Activated CD4-positive, alpha-beta memory T cell treated with anti-CD3 and anti-CD28 coated beads for 36 hours (primary cell): ENCODE data around the gene GIT2. TPM values are rescaled to one million over a fixed set of nuclear protein-coding genes. Genes with fewer than 3 reads are reported as not detected.
A peak's percentile ranks its signal among the peaks of the same experiment; 100 is the strongest.

Source experiments
- CTCF ChIA-PET: fragments of 350-600 bp; sonication (Branson Sonifier 250); formaldehyde crosslinking; loops from one replicate; lab custom pipeline; 2021; ENCODE audit warnings: antibody characterized with exemption, inconsistent platforms; lab: Charles Lee
- POLR2A ChIA-PET: fragments of 350-600 bp; sonication (Branson Sonifier 250); formaldehyde crosslinking; loops from one replicate; lab custom pipeline; 2021; ENCODE audit warnings: antibody characterized with exemption; lab: Charles Lee
- DNase-seq: peaks from one replicate; pipeline ENCODE4 v3.0.0-alpha.2; 2020
- H3K27ac Mint-ChIP-seq: one replicate; pipeline ENCODE4 v1.8.0; 2021; ENCODE audit warnings: mixed read lengths
- H3K27me3 Mint-ChIP-seq: one replicate; pipeline ENCODE4 v1.8.0; 2021; ENCODE audit warnings: mixed read lengths
- H3K36me3 Mint-ChIP-seq: one replicate; pipeline ENCODE4 v1.8.0; 2021; ENCODE audit warnings: mixed read lengths
- H3K4me1 Mint-ChIP-seq: one replicate; pipeline ENCODE4 v1.8.0; 2021; ENCODE audit warnings: low read depth, mixed read lengths
- H3K4me3 Mint-ChIP-seq: one replicate; pipeline ENCODE4 v1.8.0; 2021; ENCODE audit warnings: mild to moderate bottlenecking, mixed read lengths
- H3K9me3 Mint-ChIP-seq: one replicate; pipeline ENCODE4 v1.8.0; 2021; ENCODE audit warnings: mixed read lengths
- intact Hi-C: fragments of 100-400 bp; cut with micrococcal nuclease; formaldehyde crosslinking; loops from one replicate; pipeline ENCODE4 v1.15.1; 2023
- total RNA-seq, 2 experiments: library from RNA; stranded (reverse); gene quantifications; one replicate each; pipeline ENCODE4 v1.2.3, GENCODE V29; 2021

The GIT2 gene
- total RNA-seq, 2 experiments from 2014 or later, result 52.1 to 56.7 TPM

DNA sequence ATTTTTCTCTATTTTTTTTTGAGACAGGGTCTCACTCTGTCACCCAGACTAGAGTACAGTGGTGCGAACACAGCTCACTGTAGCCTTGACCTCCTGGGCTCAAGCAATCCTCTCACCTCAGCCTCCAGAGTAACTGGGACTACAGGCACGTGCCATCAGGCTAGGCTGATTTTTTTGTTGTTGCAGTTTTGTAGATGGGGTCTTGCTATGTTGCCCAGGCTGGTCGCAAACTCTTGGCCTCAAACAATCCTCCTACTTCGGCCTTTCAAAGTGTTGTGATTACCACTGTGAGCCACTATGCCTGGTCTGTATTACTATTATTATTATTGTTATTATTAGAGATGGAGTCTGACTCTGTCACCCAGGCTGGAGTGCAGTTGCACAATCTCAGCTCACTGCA is 23.3 kb downstream of the GIT2 start:
- Mint-ChIP-seq H3K4me1 (peaks cover 27% of the 10 kb centered on the region), H3K9me3 (peaks cover 6% of the 10 kb centered on the region), H3K4me3 (no peak overlapping the region), H3K27ac (no peak overlapping the region), H3K27me3 (no peaks in the 10 kb centered on the region), H3K36me3 (peaks cover 55% of the 10 kb centered on the region)
- CTCF ChIA-PET, result interaction anchor here (0.6 to 0.9 kb wide), 3 partner anchors 63 to 529 kb away, joined by 3 read pairs; no protein-coding TSS in a partner anchor
- POLR2A ChIA-PET, result interaction anchor here (0.7 to 1.1 kb wide), 4 partner anchors 9 to 27 kb away, joined by 3 to 5 read pairs (median 4); partner anchors contain the start of gene ANKRD13A
- DNase-seq, result no peak
- intact Hi-C loops, result loop anchor here (1.0 to 5.0 kb wide), 2 partner anchors 8 to 34 kb away; no protein-coding TSS in a partner anchor

- ChIA-PET POLR2A (interaction anchor here (1.4 kb wide), 1 partner anchor 24 kb away, joined by 3 read pairs; no protein-coding TSS in a partner anchor), CTCF (no interaction called here)
- H3K9me3 Mint-ChIP-seq, result peaks cover 2% of the 10 kb centered on the region
- H3K27me3 Mint-ChIP-seq, result no peaks in the 10 kb centered on the region
- DNase-seq, result no peak
- intact Hi-C loops, result no loop called here
- peaks cover 28% of the 10 kb centered on the region for H3K4me1 Mint-ChIP-seq
- H3K27ac Mint-ChIP-seq, result no peak overlapping the region
- H3K4me3 Mint-ChIP-seq, result no peak overlapping the region
- H3K36me3 Mint-ChIP-seq, result peaks cover 49% of the 10 kb centered on the region
These were observed 27.4 kb downstream of the GIT2 start for GRCh38 chr12:109968801-109969200.

GRCh38 chr12:109968032-109968420 is 28.1 kb downstream of the GIT2 start:
- no peak overlapping the region for H3K4me3 Mint-ChIP-seq
- no peaks in the 10 kb centered on the region for H3K27me3 Mint-ChIP-seq

DNA sequence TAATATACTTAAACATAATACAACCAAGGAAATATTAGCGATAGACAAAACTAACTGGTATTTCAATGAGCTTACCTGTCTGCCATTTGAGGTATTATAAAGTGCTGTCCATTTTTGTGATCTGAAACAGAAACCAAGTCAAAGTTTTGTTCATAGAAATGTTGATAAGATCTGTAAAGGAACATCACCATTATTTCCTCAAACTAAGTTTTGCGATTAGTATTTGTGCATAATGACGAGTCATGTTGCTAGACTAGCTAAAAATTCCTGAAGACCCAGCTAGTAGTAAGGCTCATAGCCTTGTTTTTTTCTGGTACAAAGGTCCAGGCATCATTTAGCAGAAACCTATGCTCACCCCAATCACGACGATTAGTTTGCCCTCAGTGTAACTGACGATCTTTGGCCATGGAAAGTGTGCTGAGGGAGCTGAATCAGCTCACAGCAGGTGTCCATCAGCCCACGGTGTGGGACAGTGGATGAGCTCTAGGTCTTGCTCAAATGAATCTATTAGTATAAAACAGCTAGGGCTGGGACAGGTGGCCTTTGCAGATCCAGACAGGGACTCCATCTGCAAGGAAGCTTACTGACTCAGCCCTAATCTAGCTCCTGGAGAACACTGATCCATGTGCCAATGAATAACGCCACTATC is 28.7 kb downstream of the GIT2 start:
- Mint-ChIP-seq H3K27me3 (no peaks in the 10 kb centered on the region), H3K4me3 (no peak overlapping the region), H3K36me3 (peaks cover 42% of the 10 kb centered on the region), H3K9me3 (no peaks in the 10 kb centered on the region), H3K27ac (peak overlapping the region; percentile 59), H3K4me1 (peaks cover 25% of the 10 kb centered on the region)
- ChIA-PET POLR2A (interaction anchor here (0.8 to 1.4 kb wide), 4 partner anchors 22 to 37 kb away, joined by 3 to 4 read pairs (median 3); partner anchors contain the start of gene GIT2), CTCF (interaction anchor here (0.5 to 1.3 kb wide), 7 partner anchors 20 to 132 kb away, joined by 3 to 4 read pairs (median 3); no protein-coding TSS in a partner anchor)
- intact Hi-C loops, result no loop called here
- DNase-seq, result no peak

More at GRCh38 chr12:109968032-109968420, 28.1 kb downstream of the GIT2 start:
- Mint-ChIP-seq H3K4me1 (peaks cover 24% of the 10 kb centered on the region), H3K36me3 (peaks cover 43% of the 10 kb centered on the region), H3K9me3 (no peaks in the 10 kb centered on the region), H3K27ac (peak overlapping the region; percentile 59)
- intact Hi-C loops, result no loop called here
- POLR2A ChIA-PET, result interaction anchor here (1.0 to 1.4 kb wide), 2 partner anchors 25 to 28 kb away, joined by 3 to 4 read pairs; partner anchors contain the start of gene GIT2
- CTCF ChIA-PET, result interaction anchor here (0.5 to 1.3 kb wide), 6 partner anchors 20 to 131 kb away, joined by 3 to 4 read pairs (median 4); no protein-coding TSS in a partner anchor
- no peak for DNase-seq

GRCh38 chr12:109966546-109966945 is 29.6 kb downstream of the GIT2 start:
- POLR2A ChIA-PET, result interaction anchor here (1.1 kb wide), 1 partner anchor 23 kb away, joined by 3 read pairs; no protein-coding TSS in a partner anchor
- no peaks in the 10 kb centered on the region for H3K27me3 Mint-ChIP-seq
- H3K9me3 Mint-ChIP-seq, result no peaks in the 10 kb centered on the region
- no peak overlapping the region for H3K27ac Mint-ChIP-seq
- no peak overlapping the region for H3K4me3 Mint-ChIP-seq
- no peak for DNase-seq
- H3K36me3 Mint-ChIP-seq, result peaks cover 38% of the 10 kb centered on the region
- intact Hi-C loops, result no loop called here
- peaks cover 26% of the 10 kb centered on the region for H3K4me1 Mint-ChIP-seq
- CTCF ChIA-PET, result interaction anchor here (1.1 kb wide), 1 partner anchor 58 kb away, joined by 3 read pairs; no protein-coding TSS in a partner anchor

DNA sequence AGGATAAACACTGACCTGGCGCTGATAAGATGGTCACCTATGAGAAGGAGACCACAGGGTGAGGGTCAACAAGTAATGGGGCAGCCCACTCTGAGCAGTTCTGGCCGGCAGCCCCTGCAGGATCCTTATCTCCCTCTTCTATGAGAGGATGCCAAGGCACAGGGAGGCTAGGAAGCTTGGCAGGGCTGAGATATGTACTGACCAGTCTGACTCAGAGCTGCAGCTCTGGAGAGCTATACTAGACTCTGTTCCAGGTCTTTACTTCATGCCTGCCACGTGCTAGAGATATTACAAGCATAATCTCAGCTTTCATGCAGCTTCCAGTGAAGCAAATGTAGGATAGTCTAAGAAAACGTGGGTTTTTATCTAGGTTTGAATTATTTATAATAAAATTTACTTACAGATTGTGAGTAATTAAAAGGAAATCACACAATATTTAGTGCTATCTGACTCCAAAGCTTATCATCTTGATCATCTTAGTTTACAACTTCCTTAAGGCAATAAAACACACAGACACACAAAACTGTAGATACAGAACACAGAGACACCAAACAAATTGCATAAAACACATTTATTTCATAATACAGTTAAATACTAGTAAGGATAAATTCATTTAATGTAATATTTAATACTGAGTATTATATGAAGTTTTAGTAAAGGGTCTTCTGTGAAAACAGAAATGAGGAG is 32.3 kb downstream of the GIT2 start:
- H3K4me1 Mint-ChIP-seq, result peaks cover 22% of the 10 kb centered on the region
- no peak for DNase-seq
- no peak overlapping the region for H3K4me3 Mint-ChIP-seq
- intact Hi-C loops, result no loop called here
- H3K27ac Mint-ChIP-seq, result no peak overlapping the region
- H3K27me3 Mint-ChIP-seq, result no peaks in the 10 kb centered on the region
- H3K36me3 Mint-ChIP-seq, result peaks cover 36% of the 10 kb centered on the region
- no peaks in the 10 kb centered on the region for H3K9me3 Mint-ChIP-seq
- CTCF ChIA-PET, result interaction anchor here (0.7 kb wide), 2 partner anchors 27 to 59 kb away, joined by 3 read pairs; no protein-coding TSS in a partner anchor
- POLR2A ChIA-PET, result interaction anchor here (1.5 kb wide), 1 partner anchor 9 kb away, joined by 4 read pairs; no protein-coding TSS in a partner anchor

DNA sequence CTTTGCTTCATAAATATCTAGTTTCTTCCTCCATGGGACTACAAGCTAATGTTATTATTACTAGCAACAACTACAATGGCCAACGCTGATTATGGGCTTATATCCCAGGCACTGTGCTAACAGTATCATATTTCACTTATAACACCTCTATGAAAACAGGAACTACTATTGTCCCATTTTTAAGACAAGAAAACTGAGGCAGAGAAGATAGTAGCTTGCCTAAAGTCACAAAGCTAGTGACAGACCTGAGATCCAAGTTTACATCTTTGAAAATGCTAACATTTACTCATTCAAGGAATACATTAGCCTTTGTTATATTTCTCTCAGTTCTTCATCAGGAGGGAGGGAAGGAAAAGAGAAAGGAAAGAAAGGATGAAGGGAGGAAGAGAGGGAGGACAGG is 32.8 kb downstream of the GIT2 start:
- Mint-ChIP-seq H3K4me1 (peaks cover 22% of the 10 kb centered on the region), H3K4me3 (no peak overlapping the region), H3K36me3 (peaks cover 42% of the 10 kb centered on the region), H3K27ac (no peak overlapping the region), H3K9me3 (no peaks in the 10 kb centered on the region), H3K27me3 (no peaks in the 10 kb centered on the region)
- DNase-seq, result no peak
- POLR2A ChIA-PET, result interaction anchor here (1.5 kb wide), 1 partner anchor 10 kb away, joined by 4 read pairs; no protein-coding TSS in a partner anchor
- intact Hi-C loops, result no loop called here
- CTCF ChIA-PET, result interaction anchor here (0.7 kb wide), 1 partner anchor 58 kb away, joined by 3 read pairs; no protein-coding TSS in a partner anchor

DNA sequence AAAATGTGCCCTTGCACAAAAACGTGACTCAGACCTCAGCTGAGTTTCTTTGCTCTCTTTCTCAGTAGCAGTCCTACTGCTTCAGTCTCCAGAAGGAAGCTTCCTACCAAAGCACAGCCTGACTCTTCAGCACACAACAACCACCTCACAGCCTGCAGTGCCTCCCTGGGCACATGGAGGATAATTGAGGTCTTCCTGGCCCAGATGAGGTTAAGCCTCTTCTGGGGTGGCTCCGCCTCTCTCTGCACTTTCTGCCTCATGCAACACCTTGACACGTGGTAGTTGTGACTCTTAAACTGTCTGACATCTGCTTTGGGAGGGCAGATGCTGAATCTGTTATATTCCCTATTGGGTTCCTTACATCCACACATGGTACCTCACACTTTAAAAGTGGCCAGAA is 33.8 kb downstream of the GIT2 start:
- ChIA-PET POLR2A (no interaction called here), CTCF (interaction anchor here (1.2 kb wide), 1 partner anchor 26 kb away, joined by 4 read pairs; no protein-coding TSS in a partner anchor)
- H3K4me3 Mint-ChIP-seq, result no peak overlapping the region
- no peaks in the 10 kb centered on the region for H3K9me3 Mint-ChIP-seq
- H3K36me3 Mint-ChIP-seq, result peaks cover 41% of the 10 kb centered on the region
- H3K4me1 Mint-ChIP-seq, result peaks cover 14% of the 10 kb centered on the region
- DNase-seq, result peak; percentile 28
- no peak overlapping the region for H3K27ac Mint-ChIP-seq
- intact Hi-C loops, result no loop called here
- H3K27me3 Mint-ChIP-seq, result no peaks in the 10 kb centered on the region

DNA sequence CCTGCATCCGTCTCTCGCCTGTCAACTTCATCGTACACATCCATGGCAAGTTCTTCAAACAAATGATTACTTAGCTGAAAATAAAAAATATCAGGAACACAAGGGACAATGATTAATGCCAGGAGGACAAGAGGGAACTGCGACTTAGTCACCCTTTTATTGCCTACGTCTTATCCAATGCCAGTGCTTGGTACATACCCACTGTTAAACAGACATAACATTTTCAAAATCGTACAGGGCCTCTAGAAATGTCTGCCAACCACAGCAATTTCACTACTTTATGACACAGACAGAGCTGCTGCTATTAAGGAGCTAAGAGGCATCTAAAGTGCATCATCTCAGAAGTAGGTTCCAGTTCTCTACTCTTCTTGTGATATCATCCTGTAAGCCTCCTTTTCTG is 34.6 kb downstream of the GIT2 start:
- Mint-ChIP-seq H3K36me3 (peaks cover 41% of the 10 kb centered on the region), H3K9me3 (no peaks in the 10 kb centered on the region), H3K4me3 (no peak overlapping the region), H3K4me1 (peaks cover 11% of the 10 kb centered on the region), H3K27ac (no peak overlapping the region), H3K27me3 (no peaks in the 10 kb centered on the region)
- CTCF ChIA-PET, result interaction anchor here (1.1 to 1.2 kb wide), 2 partner anchors 26 to 30 kb away, joined by 3 to 4 read pairs; no protein-coding TSS in a partner anchor
- intact Hi-C loops, result no loop called here
- no peak for DNase-seq
- POLR2A ChIA-PET, result no interaction called here

DNA sequence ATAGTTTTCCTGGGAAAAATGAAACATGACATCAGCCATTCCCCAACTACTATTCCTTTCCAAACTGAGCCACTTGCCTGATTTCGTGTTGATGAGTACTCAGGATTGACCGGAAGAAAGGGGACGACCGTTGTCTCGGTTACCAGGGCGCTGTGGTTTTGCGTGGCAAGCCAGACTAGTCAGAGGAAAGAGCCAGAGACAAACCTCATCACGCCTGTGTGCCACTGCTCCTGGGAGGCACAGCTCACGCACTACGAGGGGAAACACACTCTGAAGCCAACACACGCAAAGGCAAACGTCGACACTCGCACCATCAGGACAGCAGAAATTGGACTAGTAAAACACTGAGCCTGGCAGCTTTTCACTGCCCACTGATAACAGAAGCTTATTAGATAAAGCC is 35.0 kb downstream of the GIT2 start:
- DNase-seq, result no peak
- CTCF ChIA-PET, result interaction anchor here (1.1 kb wide), 1 partner anchor 30 kb away, joined by 3 read pairs; no protein-coding TSS in a partner anchor
- H3K4me1 Mint-ChIP-seq, result peaks cover 8% of the 10 kb centered on the region
- H3K9me3 Mint-ChIP-seq, result no peaks in the 10 kb centered on the region
- H3K27ac Mint-ChIP-seq, result no peak overlapping the region
- H3K4me3 Mint-ChIP-seq, result no peak overlapping the region
- intact Hi-C loops, result no loop called here
- H3K27me3 Mint-ChIP-seq, result no peaks in the 10 kb centered on the region
- POLR2A ChIA-PET, result no interaction called here
- peaks cover 41% of the 10 kb centered on the region for H3K36me3 Mint-ChIP-seq

DNA sequence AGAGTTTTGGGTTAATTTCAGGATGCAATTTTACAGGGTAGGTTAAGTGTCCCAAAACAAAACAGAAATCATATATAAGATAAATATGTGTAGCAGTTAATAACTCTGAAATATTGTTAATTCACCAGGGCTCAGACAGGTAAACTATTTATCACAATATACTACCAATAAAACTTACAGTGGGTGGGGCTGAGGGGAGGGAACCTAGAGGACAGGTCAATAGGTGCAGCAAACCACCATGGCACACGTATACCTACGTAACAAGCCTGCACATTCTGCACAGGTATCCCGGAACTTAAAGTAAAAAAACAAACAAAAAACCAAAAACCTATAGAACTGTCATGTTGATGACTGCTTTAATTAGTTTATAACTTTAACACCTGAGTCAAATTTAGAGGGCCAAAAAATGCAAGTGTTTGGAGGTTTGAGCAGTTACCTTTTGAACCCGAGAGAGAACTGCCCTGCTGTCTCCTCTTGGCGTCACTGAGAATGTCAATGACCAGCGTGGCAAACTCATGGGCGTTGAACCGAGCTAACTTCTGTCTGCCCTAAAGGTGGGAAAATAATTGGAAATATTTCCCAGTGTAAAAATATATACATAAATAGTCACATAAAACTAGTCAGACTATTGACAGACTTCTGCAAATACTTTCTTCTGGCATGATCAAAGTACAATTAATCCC is 36.6 kb downstream of the GIT2 start:
- CTCF ChIA-PET, result no interaction called here
- Mint-ChIP-seq H3K4me1 (peaks cover 8% of the 10 kb centered on the region), H3K4me3 (no peak overlapping the region), H3K36me3 (peaks cover 35% of the 10 kb centered on the region), H3K9me3 (no peaks in the 10 kb centered on the region), H3K27ac (no peak overlapping the region), H3K27me3 (no peaks in the 10 kb centered on the region)
- POLR2A ChIA-PET, result no interaction called here
- intact Hi-C loops, result no loop called here
- no peak for DNase-seq
